HG03521 (cell line): Measurements from ENCODE around the gene POLR3B.
"Not testable (repeated sequence)": the region's sequence is repeated elsewhere in the genome, so short reads cannot be mapped to it uniquely, and the experiment has no call there.

ENCODE experiments used
- ATAC-seq: cut with Tn5 transposase; IDR thresholded peaks from one replicate; pipeline ENCODE4 v1.9.1; 2021; ENCODE audit warnings: mild to moderate bottlenecking, moderate library complexity; ENCODE audit not compliant: unreplicated experiment

POLR3B gene

DNA sequence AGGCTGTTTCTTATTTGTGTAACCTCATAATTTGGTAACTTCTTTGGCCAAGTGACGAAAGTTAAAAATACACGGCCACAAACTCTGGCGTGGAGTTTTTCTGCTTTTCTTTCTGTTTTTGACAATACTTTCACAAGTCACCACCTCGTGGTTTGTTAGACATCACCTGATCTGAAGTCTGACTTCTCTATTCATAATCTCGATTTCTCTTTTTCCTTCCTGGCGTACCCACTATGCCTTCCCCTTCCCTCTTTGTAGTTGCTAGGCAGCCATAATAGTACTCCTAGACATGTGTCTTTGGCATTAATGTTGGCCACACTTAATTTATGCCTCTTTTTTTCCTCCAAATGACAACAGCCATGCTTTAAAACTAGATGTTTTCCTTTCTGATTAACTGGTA is 97.6 kb downstream of the POLR3B start:
- no peak for ATAC-seq

DNA sequence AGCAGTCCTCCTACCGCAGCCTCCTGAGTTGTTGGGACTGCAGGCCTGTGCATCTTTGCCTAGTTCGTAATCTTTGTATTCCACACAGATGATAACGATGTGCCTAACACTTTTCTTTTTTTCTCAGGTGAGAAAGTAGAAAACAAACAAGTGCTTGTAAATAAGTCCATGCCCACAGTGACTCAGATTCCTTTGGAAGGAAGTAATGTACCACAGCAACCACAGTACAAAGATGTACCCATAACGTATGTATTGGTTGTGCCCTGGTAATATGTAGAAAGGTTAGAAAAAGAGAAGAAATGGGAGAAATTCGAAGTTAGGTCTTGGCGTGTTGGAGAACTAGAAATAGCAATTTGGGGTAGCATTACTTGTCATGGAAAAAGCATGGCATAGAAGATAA is 101.6 kb downstream of the POLR3B start:
- ATAC-seq, result no peak

DNA sequence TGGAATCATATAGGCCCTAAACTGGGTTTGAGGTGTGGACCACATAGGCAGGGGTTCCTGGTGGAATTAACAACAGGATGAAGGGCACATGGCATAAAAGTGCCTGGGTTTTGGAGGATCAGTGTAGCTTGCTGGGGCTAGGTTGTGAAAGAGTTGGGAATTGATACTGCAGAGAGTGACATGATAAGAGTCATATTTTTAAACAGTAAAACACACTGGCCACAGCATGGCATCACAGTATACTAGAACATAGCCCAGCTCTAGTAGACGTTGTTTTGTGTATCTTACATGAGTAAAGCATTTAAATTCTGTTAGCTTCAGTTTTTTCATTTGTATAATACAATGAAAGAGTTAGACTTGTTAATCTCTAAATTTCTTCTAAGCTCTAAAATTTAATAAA is 102.0 kb downstream of the POLR3B start:
- no peak for ATAC-seq

DNA sequence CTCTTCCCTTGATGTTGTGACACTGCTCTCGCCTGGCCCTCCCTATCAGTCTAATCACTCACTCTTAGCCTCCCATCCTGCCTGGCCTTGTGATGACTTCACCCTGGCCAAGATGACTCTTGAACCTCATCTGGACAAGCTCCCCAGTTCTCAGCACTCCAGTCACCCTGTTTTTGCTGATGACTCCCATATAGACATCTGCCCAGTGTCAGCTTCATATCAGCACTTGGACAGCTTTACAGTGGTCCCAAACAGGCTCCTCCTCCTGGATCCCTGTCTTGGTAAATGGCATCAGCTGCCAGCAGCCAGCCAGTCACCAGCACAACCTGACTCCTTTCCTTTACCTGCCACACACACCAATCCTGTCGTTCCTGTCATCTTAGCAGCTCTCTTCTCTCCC is 104.2 kb downstream of the POLR3B start:
- ATAC-seq, result no peak

DNA sequence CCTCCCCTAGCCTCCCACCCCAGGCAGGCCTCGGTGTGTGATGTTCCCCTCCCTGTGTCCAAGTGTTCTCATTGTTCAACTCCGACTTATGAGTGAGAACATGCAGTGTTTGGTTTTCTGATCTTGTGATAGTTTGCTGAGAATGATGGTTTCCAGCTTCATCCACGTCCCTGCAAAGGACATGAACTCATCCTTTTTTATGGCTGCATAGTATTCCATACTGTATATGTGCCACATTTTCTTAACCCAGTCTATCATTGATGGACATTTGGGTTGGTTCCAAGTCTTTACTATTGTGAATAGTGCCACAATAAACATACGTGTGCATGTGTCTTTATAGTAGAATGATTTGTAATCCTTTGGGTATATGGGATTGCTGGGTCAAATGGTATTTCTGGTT is 108.1 kb downstream of the POLR3B start:
- not testable (repeated sequence) for ATAC-seq

DNA sequence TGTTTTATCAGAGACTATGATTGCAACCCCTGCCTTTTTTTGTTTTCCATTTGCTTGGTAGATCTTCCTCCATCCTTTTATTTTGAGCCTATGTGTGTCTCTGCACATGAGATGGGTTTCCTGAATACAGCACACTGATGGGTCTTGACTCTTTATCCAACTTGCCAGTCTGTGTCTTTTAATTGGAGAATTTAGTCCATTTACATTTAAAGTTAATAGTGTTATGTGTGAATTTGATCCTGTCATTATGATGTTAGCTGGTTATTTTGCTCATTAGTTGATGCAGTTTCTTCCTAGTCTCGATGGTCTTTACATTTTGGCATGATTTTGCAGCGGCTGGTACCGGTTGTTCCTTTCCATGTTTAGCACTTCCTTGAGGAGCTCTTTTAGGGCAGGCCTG is 118.1 kb downstream of the POLR3B start:
- not testable (repeated sequence) for ATAC-seq

DNA sequence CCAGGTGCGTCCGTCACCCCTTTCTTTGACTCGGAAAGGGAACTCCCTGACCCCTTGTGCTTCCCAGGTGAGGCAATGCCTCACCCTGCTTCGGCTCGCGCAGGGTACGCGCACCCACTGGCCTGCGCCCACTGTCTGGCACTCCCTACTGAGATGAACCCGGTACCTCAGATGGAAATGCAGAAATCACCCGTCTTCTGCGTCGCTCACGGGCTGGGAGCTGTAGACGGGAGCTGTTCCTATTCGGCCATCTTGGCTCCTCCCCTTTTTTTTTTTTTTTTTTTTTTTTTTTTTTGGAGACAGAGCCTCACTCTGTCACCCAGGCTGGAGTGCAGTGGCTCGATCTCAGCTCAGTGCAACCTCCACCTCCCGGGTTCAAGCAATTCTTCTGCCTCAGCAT is 120.1 kb downstream of the POLR3B start:
- not testable (repeated sequence) for ATAC-seq

DNA sequence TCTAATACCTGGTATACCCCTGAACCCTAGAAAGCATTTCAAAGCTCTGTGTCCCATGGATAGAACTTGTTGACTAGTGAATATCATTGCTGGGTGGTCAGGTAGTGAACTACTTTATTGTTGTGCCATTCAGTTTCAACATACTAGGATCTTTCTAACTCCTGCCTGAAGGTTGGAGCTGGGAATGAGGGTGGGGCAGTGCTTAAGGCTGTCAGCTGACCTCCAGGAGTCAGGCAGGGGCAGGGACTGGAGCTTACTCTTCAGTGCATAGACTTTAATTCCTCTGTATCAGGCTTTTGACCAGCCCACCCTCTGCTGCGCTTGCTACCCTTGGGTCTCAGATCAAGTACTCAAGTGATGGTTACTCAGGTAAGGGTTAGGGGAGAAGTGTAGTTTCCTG is 122.7 kb downstream of the POLR3B start:
- ATAC-seq, result no peak

DNA sequence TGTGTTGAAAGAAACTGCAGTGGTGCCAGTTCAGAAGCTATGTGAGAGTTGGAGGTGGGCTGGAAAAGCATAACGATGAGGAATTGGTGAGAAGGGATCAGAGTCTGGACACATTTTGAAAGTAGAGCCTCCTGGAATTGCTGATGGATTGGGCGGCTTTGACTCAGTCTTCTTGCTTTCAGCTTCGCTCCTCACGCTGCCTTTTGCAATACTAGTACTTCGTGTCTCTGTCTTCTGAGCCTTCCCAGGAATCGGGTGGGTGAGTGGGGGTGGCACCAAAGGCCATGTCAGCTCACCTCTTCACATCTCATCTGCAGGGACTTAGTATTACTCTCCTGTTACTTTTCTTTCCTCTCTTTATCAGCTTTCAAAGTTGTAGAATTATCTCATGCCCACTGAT is 123.7 kb downstream of the POLR3B start:
- ATAC-seq, result no peak

DNA sequence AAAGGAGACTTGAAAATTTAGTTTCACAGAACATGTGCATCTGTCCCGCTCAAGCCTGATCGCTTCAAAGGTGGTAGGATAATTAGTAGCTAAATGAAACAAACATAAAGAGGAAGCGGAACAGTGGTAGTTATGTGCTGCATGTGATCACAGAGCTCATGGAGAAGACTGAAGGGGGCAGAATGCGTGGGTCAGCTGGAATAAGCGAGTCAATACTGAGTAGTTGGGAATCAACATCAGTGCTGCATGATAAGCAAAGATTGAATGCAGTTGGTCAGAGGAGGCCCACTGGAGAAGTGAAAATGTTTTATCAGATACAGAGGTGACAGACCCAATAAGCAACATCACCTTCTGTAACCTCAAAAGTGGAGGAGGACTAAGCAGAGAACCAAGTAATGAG is 130.1 kb downstream of the POLR3B start:
- no peak for ATAC-seq

DNA sequence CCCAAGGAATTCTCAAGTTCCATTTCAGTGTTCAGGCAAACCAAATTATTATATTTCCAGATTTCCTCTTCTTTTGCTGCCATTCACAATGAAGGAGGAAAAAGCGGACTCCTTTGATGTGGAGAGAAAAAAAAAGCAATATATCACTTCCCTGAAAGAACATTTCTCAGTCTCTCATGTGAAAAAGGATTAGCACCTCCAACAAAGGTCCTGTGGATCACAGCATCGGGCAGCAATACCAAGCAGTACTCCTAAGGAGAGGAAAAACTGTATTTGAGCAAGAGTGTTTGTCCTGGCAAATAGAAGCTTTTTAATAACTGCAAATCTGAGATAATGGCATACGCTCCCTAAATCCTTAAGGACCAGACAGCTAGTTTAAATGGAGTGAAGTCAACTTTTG is 131.3 kb downstream of the POLR3B start:
- ATAC-seq, result no peak

DNA sequence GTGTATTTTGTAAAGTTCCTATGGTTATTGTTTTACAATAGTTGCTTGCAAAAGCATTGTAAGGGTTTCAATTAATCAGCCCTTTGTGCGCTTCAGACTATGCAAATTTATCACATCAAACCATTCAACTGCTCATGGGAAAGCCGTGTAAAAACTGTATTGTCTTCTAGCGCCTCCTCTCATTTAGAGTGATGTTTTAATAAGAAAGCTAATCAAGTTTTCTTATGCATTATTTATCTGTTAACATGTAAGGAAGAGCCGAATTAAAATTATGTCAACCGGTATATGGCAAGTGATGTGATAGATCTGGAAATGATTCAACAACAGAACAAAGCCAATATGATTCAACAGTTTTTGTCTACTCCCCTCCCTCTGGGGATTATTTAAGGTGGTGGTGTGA is 132.7 kb downstream of the POLR3B start:
- no peak for ATAC-seq

DNA sequence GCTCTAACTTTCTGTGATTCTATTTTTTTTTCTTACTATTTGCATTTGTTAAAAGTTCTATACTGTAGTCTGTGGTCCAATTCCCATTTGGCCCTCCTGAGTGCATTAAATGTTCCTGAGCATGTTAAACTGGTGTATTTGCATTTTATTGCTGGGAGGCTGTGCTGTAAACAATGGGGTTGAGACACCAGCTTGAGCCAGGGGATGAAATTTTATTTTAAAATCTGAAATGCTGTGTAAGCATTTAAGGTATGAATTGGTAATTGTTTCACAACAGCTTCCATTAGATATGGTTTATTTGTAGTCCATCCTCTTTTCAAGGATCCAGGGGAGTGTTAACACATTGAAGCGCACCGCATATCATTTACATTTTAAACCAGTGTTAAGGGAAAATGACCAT is 135.3 kb downstream of the POLR3B start:
- no peak for ATAC-seq

DNA sequence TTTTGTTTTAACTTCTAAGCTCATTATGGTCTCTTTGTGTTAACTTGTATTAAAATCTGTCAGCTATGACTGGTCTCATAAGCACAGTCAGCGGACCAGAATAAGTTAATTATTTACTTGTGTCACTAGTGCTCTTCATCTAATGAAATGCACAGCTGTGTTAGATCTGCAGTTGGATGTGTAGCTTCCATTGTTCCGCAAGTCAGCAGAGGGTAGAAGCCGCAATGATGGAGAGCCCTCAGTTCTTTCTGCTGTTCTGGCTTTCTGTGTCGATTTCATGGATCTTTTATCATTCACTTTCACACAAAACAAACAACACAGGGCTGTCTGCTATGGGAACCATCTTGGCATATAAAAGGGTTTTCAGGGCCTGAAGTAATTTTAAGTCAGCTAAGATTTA is 136.0 kb downstream of the POLR3B start:
- no peak for ATAC-seq

DNA sequence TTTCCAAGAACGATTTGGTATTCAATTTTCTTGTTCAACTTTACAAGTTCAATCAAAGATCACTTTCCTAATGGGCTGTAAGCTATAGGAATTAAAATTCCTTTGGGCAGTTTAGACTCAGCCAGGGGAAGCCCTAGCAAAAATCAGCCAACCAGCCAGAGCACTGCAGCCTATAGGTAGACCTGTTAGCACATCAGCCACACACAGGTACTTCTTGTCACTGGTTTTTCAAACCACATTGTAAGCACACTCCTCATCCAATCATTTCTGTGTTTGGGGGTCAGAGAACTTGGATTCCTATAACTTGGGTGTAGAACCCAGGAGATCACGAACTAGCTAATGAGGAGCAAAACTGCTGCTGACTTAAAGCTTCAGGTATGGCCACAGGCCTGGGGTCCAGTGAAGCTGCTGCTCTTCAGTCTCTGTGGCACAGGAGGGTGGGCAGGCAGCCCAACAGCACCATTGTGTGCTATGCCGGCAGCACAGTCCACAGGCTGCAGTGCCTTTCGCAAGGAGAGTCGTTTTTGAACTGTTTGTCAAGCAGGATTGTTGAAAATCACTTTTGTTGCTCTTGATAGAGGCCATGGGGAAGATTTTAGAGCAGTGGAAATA is 137.9 kb downstream of the POLR3B start:
- no peak for ATAC-seq

DNA sequence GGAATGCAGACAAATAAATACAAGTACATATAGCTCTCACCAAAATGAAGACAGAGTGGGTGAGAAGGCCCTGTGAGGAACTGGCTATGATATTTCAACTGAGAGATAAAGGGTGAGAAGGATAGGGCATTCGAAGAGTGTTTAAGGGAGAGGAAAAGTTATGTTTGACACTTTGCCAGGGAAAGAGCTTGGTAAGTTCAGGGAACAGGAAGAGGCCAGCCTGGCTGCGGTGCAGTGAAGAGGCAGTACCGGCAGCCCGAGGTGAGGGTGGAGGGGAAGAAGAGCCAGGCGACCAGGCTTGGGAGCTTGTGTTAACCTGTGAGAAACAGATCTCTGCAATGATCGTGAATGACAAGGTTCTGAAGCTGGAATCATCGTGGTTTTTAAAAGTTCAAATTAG is 140.5 kb downstream of the POLR3B start:
- no peak for ATAC-seq

DNA sequence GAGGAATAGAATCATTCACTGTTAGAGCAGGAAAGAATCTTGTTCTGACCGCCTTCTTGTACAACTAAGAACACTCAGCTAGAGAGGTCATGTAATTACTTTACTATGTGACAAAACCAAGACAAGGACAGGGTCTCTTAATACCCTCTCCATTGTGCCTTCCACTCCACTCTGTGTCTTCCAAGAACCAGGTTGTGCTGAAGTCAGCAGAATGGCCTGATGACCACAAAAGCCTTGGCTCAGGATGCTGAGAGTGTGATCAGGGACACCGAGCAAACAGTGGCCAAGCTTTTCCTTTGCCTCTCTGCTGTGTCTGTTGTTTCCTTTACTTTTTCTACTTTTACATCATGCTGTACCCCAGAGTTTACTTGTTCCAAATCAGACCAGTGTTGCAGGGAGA is 142.1 kb downstream of the POLR3B start:
- no peak for ATAC-seq

DNA sequence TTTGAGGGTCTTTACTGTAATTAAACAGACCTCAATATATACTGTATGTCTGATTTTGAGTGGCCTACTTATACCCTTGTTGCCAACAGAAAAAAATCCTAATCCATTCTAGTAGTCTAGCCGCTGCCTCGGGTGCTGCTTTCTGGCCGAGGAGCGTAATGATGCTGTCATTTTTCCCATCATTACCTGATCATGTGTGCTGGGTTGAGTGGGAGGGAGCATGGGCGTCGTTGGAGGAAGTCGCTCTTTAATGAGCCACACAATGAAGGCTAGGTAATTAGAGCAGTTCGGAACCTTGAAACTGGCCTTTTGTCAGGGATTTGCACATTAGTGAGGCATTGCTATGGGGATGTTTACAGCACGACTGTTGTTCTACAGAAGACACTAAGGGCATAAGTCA is 149.1 kb downstream of the POLR3B start:
- ATAC-seq, result no peak

DNA sequence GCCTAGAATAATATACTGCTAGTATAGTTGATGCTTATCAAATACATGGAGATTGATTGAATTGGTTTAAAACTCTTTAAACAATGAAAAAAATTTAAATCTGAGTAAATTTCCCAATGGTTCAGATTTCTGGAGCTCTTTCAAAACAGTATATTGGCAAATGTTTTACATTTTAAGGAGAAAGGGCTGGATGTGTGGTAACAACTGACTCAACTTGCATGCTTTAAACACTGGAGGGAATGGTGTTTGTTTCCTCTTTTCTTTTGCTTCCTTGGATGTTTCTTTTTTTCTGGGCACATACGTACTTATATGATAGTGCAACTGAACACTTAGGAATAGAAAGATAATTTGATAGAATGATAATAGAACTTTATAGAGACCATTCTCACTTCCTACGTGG is 151.4 kb downstream of the POLR3B start:
- no peak for ATAC-seq

DNA sequence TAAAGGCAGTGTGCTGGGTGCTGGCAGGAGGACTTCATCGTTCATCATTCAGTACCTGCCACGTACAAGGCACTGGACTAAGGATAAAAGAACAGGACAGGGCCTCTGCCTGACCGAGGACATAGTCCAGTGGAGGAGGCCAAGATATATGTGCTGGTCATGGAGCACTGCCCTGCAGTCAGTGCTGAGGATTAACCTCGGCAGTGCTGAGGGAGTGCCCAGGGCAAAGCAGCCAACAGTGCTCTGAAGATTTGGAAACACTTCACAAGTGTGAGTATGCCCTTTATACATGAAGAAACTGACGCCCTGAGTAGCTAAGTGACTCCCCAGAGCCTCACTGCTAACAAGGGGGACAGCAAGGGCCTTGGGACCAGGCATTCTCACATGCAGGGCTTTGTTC is 153.8 kb downstream of the POLR3B start:
- ATAC-seq, result no peak

DNA sequence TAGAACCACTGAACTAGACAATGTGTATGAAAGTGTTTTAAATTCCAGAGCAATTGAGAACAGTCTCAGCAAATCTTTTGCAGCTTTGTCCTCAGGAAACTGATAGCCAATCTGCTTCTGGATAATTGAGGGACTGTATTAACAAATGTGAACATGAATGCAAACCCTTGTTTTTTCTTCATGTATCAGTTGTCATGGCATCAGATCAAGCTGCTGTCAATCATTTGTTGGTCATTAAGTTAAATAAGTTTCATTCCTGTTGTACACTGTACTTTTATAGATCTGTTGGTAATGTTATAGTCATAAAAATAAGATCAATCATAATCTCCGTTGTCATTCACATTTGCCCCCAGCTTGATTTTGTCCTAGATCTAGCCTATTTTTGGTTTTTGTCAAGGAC is 159.8 kb downstream of the POLR3B start:
- no peak for ATAC-seq

DNA sequence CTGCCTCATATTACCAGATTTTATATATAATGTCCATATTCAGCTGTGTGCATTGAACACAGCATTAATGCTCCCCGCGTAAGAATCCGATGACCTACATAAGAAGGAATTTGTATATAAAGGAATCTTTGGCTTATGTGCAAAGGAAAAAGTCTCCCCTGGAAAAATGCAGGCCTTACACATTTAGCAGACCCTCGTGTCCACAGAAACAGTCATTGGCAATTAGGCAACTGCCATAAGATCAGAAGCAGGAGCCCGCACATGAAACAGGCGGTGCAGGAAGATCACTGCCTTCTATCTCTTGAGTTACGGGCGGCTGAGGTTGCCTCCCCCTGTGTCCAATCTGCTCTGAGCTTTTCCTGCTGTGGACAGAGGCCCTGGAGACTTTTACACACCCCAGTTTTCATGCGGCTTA is 162.1 kb downstream of the POLR3B start:
- ATAC-seq, result no peak

DNA sequence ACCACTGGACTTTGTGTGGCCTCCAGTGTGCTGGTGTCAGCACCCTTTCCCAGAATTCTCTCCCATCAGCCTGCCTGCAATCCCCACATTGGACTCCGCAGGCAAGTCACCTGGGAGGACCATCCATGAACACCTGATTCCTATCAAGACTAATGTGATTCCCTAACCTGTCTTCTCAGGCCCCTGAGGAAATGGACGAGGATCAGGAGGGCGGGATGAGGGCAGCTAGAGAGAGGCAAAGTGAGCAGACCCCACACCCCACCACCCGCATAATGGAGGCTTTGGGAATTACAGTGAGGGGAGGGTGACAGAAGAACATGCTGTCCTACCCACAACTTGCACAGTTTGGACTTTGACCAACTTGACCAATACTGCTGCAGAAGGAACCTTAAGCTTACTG is 164.4 kb downstream of the POLR3B start:
- no peak for ATAC-seq

DNA sequence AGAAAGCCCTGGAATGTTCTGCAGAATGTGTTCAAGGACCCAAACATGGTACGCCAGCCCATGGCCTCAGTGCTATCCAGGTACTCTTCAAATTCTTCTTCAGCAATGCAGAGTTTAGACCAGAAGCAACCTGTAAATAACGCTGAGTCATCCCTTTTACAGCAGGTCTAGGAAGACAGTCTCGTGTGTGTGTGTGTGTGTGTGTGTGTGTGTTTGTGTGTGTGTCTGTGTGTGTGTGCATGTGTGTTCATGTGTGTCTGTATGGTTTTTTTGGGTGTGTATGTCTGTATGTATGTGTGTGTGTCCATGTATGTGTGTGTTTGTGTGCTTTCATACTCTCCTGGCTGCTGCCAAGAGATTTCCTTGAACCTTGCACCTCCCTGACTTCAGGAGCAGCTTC is 165.2 kb downstream of the POLR3B start:
- no peak for ATAC-seq
